ENCODE data around the gene ZNF610.
"Not testable (repeated sequence)": the region's sequence is repeated elsewhere in the genome, so short reads cannot be mapped to it uniquely, and the experiment has no call there.

Gene ZNF610

GRCh38 chr19:52336117-52336790, at the start of gene ZNF610:
Gene ZNF610 (plus strand): TSS chr19:52336243. CDS start chr19:52349173, 12,930 bp downstream.
- DNase-seq (ENCODE audit: extremely low read depth, low read depth), result peak; percentile 12
- no peak for TF ChIP-seq CTCF (IDR thresholded peaks at IDR 0.05; ENCODE audit: low read depth, low read length, missing control alignments)
- H3K4me3 ChIP-seq (replicated peaks; ENCODE audit: low read depth, low read length), result peak within 1 kb of the TSS; percentile 55

- no peak for TF ChIP-seq CTCF (IDR thresholded peaks at IDR 0.05; ENCODE audit: low read depth, low read length, missing control alignments)
- no peak for DNase-seq (ENCODE audit: extremely low read depth, low read depth)
- H3K4me3 ChIP-seq (replicated peaks; ENCODE audit: low read depth, low read length), result no peak overlapping the region
Measured at GRCh38 chr19:52286256-52286655, 49.8 kb upstream of the ZNF610 start.

GRCh38 chr19:52291781-52292180, 44.3 kb upstream of the ZNF610 start:
- H3K4me3 ChIP-seq (replicated peaks; ENCODE audit: low read depth, low read length), result no peak overlapping the region
- no peak for DNase-seq (ENCODE audit: extremely low read depth, low read depth)
- TF ChIP-seq CTCF (IDR thresholded peaks at IDR 0.05; ENCODE audit: low read depth, low read length, missing control alignments), result no peak

GRCh38 chr19:52292946-52293345, 43.1 kb upstream of the ZNF610 start:
- not testable (repeated sequence) for DNase-seq (ENCODE audit: extremely low read depth, low read depth); H3K4me3 ChIP-seq (replicated peaks; ENCODE audit: low read depth, low read length)

- TF ChIP-seq CTCF (IDR thresholded peaks at IDR 0.05; ENCODE audit: low read depth, low read length, missing control alignments), result no peak
- DNase-seq (ENCODE audit: extremely low read depth, low read depth), result no peak
- peak overlapping the region; percentile 86 for H3K4me3 ChIP-seq (replicated peaks; ENCODE audit: low read depth, low read length)
Measured at GRCh38 chr19:52296400-52296772, 39.7 kb upstream of the ZNF610 start.

GRCh38 chr19:52296773-52297600, 39.1 kb upstream of the ZNF610 start, which contains the start of gene ZNF480:
Gene ZNF480 (plus strand): TSS chr19:52297169. CDS start chr19:52300413, 3,244 bp downstream.
- DNase-seq (ENCODE audit: extremely low read depth, low read depth), result no peak
- TF ChIP-seq CTCF (IDR thresholded peaks at IDR 0.05; ENCODE audit: low read depth, low read length, missing control alignments), result no peak

GRCh38 chr19:52297601-52298364, 38.3 kb upstream of the ZNF610 start:
- TF ChIP-seq CTCF (IDR thresholded peaks at IDR 0.05; ENCODE audit: low read depth, low read length, missing control alignments), result no peak
- no peak for DNase-seq (ENCODE audit: extremely low read depth, low read depth)
- peak overlapping the region; percentile 86 for H3K4me3 ChIP-seq (replicated peaks; ENCODE audit: low read depth, low read length)

More at GRCh38 chr19:52296773-52297600, 39.1 kb upstream of the ZNF610 start, which contains the start of gene ZNF480:
- peak within 1 kb of the TSS; percentile 86 for H3K4me3 ChIP-seq (replicated peaks; ENCODE audit: low read depth, low read length)

Measured in HFF-Myc (cell line).